ENCODE data around the gene STOML2. TPM values are rescaled to one million over a fixed set of nuclear protein-coding genes. Genes with fewer than 3 reads are reported as not detected.

STOML2 gene
- total RNA-seq, 2 experiments from 2014 or later: 208 to 211 TPM

DNA sequence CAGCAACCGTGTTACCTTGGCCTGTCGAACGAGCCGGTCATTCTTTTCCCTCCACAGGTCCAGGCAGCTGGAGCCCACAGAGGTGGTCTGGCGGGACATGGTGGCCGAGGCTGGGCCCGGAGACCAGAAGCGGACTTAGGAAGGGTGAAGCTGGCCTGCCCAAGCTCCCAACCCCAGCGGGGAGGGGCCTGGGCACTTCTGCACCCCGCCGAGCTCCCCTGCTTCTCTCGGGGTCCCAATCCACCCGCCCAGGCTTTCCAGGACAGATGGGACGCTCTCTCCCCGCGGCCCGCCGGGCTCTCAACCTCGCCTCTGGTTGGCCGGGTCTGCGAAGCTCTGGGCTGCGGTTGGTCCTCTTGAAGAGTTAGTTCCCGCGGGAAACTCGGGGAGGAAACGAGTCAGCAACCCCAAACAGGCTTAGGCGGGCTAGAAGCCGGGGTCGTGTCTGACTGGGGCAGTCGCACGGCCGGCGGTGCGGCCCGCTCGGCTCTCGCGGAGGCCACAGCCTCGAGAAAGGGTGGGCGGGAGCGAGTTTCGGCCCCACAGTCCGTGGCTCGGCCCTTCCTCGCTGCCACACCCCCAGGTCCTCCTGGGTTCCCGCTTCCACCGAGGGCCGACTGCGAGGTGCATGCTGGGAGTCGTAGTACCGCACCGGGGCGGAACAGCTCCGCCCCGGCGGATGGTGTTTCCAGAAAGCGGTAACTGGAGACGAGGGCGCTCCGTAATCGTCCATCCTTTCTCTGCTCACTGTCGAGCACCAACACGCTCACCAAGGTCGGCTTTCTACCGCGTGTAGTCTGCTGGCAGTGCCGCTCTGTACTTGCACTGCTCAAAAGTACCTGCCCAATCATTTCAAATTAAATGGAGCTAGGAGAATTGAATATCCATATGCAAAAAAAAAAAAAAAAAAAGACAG is 23.2 kb downstream of the STOML2 start, which contains the start of gene FANCG:
Gene FANCG, minus strand, starts transcription at position 517 of the 916 bp plus-strand sequence. Its CDS starts 418 bp downstream, at position 99.
- TF ChIP-seq, protein P1, sequence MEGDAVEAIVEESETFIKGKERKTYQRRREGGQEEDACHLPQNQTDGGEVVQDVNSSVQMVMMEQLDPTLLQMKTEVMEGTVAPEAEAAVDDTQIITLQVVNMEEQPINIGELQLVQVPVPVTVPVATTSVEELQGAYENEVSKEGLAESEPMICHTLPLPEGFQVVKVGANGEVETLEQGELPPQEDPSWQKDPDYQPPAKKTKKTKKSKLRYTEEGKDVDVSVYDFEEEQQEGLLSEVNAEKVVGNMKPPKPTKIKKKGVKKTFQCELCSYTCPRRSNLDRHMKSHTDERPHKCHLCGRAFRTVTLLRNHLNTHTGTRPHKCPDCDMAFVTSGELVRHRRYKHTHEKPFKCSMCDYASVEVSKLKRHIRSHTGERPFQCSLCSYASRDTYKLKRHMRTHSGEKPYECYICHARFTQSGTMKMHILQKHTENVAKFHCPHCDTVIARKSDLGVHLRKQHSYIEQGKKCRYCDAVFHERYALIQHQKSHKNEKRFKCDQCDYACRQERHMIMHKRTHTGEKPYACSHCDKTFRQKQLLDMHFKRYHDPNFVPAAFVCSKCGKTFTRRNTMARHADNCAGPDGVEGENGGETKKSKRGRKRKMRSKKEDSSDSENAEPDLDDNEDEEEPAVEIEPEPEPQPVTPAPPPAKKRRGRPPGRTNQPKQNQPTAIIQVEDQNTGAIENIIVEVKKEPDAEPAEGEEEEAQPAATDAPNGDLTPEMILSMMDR (IDR thresholded peaks at IDR 0.05): no peak
- Mint-ChIP-seq H3K27ac (peak within 1 kb of the TSS; percentile 97), H3K27me3 (no peaks in the 10 kb centered on the region), H3K9me3 (no peaks in the 10 kb centered on the region), H3K36me3 (ENCODE audit: low read depth) (peaks cover 36% of the 10 kb centered on the region), H3K4me1 (ENCODE audit: low read depth) (peaks cover 21% of the 10 kb centered on the region), H3K4me3 (peak within 1 kb of the TSS; percentile 90)
- POLR2A ChIA-PET: interaction anchor here (0.7 to 7.5 kb wide), 14 partner anchors 9 to 91 kb away, joined by 3 to 101 read pairs (median 5); partner anchors contain the start of genes PIGO, STOML2 and VCP
- DNase-seq (peak; percentile 91), ATAC-seq (peak; percentile 90)
- intact Hi-C loops (cut with micrococcal nuclease): no loop called here
- CTCF ChIA-PET: interaction anchor here (0.9 to 8.2 kb wide), 10 partner anchors 8 to 320 kb away, joined by 3 to 83 read pairs (median 5); partner anchors contain the start of genes PIGO and STOML2

DNA sequence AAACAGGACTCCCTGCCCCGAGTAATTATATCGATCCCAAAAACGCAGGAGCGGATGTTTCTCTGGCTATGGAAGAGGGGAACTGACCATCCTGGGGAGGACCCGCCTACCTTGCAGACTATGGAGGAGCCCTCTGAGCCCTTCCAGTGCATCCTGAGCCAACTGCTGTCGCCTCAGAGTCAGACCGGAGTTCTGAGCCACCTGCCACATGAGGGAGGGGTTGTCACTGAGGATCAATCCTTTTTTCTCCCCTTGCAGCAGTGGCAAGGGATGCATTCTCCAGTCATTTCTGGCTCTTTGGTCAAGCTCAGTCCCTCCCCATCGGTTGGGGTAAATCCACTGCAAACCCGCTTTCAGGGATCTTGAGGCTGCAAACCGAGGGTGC is 23.9 kb downstream of the STOML2 start:
- Mint-ChIP-seq H3K4me1 (ENCODE audit: low read depth) (peaks cover 21% of the 10 kb centered on the region), H3K9me3 (no peaks in the 10 kb centered on the region), H3K27me3 (no peaks in the 10 kb centered on the region), H3K27ac (peak overlapping the region; percentile 97), H3K36me3 (ENCODE audit: low read depth) (peaks cover 43% of the 10 kb centered on the region), H3K4me3 (peak overlapping the region; percentile 90)
- peak; percentile 18 for DNase-seq
- TF ChIP-seq, protein P1 (IDR thresholded peaks at IDR 0.05): no peak
- no peak for ATAC-seq
- ChIA-PET CTCF (interaction anchor here (1.0 to 8.2 kb wide), 7 partner anchors 10 to 180 kb away, joined by 4 to 83 read pairs (median 5); partner anchors contain the start of gene PIGO), POLR2A (interaction anchor here (0.7 to 7.5 kb wide), 10 partner anchors 8 to 131 kb away, joined by 3 to 101 read pairs (median 6); partner anchors contain the start of genes PIGO, STOML2 and VCP)
- intact Hi-C loops (cut with micrococcal nuclease): no loop called here

DNA sequence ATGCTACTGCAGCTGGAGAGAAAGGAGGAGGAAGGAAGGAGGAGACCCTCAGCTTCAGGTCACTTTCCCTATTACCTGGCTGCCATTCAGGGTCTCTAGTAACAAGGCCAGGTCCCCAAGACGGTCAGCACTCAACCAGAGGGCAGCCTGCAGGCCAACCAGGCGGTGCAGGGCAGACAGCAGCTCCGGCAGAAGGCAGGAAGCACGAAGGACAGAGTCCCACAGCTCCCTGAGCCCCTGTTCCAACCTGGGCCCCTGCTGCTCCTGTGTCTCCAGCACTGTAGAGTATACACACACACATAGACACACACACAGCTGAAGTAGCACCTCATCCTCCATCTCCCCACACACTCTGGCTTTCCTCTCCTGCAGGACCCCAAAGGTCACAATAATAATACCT is 24.9 kb downstream of the STOML2 start:
- ATAC-seq: no peak
- H3K9me3 Mint-ChIP-seq: no peaks in the 10 kb centered on the region
- DNase-seq: no peak
- TF ChIP-seq, protein P1 (IDR thresholded peaks at IDR 0.05): no peak
- H3K36me3 Mint-ChIP-seq (ENCODE audit: low read depth): peaks cover 48% of the 10 kb centered on the region
- ChIA-PET CTCF (interaction anchor here (1.6 to 8.2 kb wide), 3 partner anchors 17 to 179 kb away, joined by 3 to 83 read pairs (median 14); partner anchors contain the start of gene PIGO), POLR2A (interaction anchor here (1.1 to 7.5 kb wide), 5 partner anchors 7 to 25 kb away, joined by 5 to 101 read pairs (median 34); partner anchors contain the start of genes PIGO, STOML2 and VCP)
- no peaks in the 10 kb centered on the region for H3K27me3 Mint-ChIP-seq
- H3K4me3 Mint-ChIP-seq: peak overlapping the region; percentile 90
- intact Hi-C loops (cut with micrococcal nuclease): no loop called here
- no peak overlapping the region for H3K27ac Mint-ChIP-seq
- peaks cover 31% of the 10 kb centered on the region for H3K4me1 Mint-ChIP-seq (ENCODE audit: low read depth)

DNA sequence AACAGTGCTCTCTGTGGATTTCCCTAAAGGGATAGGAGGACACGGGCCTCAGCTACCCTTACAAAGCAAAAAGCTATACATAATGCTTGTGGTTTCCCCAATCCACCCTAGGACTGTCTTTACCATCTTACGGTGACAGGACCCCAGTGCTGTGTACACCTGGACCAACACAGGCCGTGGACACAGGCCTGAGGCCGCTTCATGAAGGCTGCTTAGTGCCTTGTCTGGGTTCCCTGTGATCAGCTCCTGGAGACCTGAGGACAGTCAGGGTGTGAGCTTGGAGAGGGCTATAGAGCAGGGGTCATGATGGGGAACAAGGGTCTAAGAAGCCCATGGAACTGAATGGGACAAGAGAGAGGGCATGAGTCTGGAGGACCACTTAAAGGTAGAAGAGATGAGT is 26.1 kb downstream of the STOML2 start:
- Mint-ChIP-seq H3K36me3 (ENCODE audit: low read depth) (peaks cover 52% of the 10 kb centered on the region), H3K27ac (no peak overlapping the region), H3K4me1 (ENCODE audit: low read depth) (peaks cover 36% of the 10 kb centered on the region), H3K27me3 (no peaks in the 10 kb centered on the region), H3K9me3 (no peaks in the 10 kb centered on the region), H3K4me3 (no peak overlapping the region)
- CTCF ChIA-PET: interaction anchor here (1.0 to 8.2 kb wide), 3 partner anchors 18 to 374 kb away, joined by 3 to 83 read pairs (median 5); partner anchors contain the start of genes ATOSB and PIGO
- POLR2A ChIA-PET: interaction anchor here (1.2 to 7.5 kb wide), 3 partner anchors 10 to 26 kb away, joined by 6 to 101 read pairs (median 40); partner anchors contain the start of genes PIGO and STOML2
- TF ChIP-seq, protein P1 (IDR thresholded peaks at IDR 0.05): no peak
- intact Hi-C loops (cut with micrococcal nuclease): no loop called here
- no peak for DNase-seq
- ATAC-seq: no peak

Measured in activated CD8-positive, alpha-beta T cell treated with anti-CD3 and anti-CD28 coated beads for 36 hours (primary cell).